HEK293T (cell line): ENCODE measurements around the gene KDM8.

Experiments
- CTCF ChIA-PET: fragments of 350-600 bp; formaldehyde crosslinking; extraction: SDS; loops from one replicate; lab custom pipeline; 2021; ENCODE audit warnings: antibody characterized with exemption, inconsistent platforms; lab: Yijun Ruan, JAX
- POLR2A ChIA-PET: fragments of 350-600 bp; formaldehyde crosslinking; extraction: SDS; loops from one replicate; lab custom pipeline; 2020; ENCODE audit warnings: antibody characterized with exemption, inconsistent platforms; lab: Yijun Ruan, JAX
- DNase-seq: peaks from one replicate; pipeline ENCODE4 v3.0.0; 2012; ENCODE audit warnings: mixed read lengths; ENCODE audit errors: extremely low spot score
- ARNT ChIP-seq: fragments of 450-650 bp; IDR thresholded peaks from 2 replicates; pipeline ENCODE4 v1.6.1; 2017; ENCODE audit warnings: mild to moderate bottlenecking
- BHLHE40 ChIP-seq: fragments of 450-650 bp; IDR thresholded peaks from 2 replicates; pipeline ENCODE4 v1.6.1; 2016; ENCODE audit warnings: mild to moderate bottlenecking, moderate library complexity, borderline replicate concordance
- CTBP1 ChIP-seq: fragments of 450-650 bp; IDR thresholded peaks from 2 replicates; pipeline ENCODE4 v1.6.1; 2016; ENCODE audit warnings: borderline replicate concordance
- ELF4 ChIP-seq: fragments of 450-650 bp; IDR thresholded peaks from 2 replicates; pipeline ENCODE4 v1.6.1; 2017; ENCODE audit warnings: antibody characterized with exemption
- FOXA1 ChIP-seq: fragments of 450-650 bp; IDR thresholded peaks from 2 replicates; pipeline ENCODE4 v1.6.1; 2016; ENCODE audit warnings: mild to moderate bottlenecking
- FOXK2 ChIP-seq: fragments of 450-650 bp; IDR thresholded peaks from 2 replicates; pipeline ENCODE4 v1.6.1; 2016; ENCODE audit warnings: mild to moderate bottlenecking
- FOXM1 ChIP-seq: fragments of 450-650 bp; IDR thresholded peaks from 2 replicates; pipeline ENCODE4 v1.6.1; 2017; ENCODE audit warnings: mild to moderate bottlenecking, borderline replicate concordance
- HDGF ChIP-seq: fragments of 450-650 bp; IDR thresholded peaks from 2 replicates; pipeline ENCODE4 v1.6.1; 2017; ENCODE audit warnings: antibody characterized with exemption, borderline replicate concordance
- L3MBTL2 ChIP-seq: fragments of 450-650 bp; conservative IDR thresholded peaks from 2 replicates; pipeline ENCODE4 v1.6.1; 2016; ENCODE audit warnings: mild to moderate bottlenecking
- LEF1 ChIP-seq: fragments of 450-650 bp; IDR thresholded peaks from 2 replicates; pipeline ENCODE4 v1.6.1; 2017; ENCODE audit warnings: mild to moderate bottlenecking, borderline replicate concordance
- NFRKB ChIP-seq: fragments of 450-650 bp; IDR thresholded peaks from 2 replicates; pipeline ENCODE4 v1.6.1; 2016; ENCODE audit warnings: mild to moderate bottlenecking, moderate library complexity
- PKNOX1 ChIP-seq: fragments of 450-650 bp; IDR thresholded peaks from 2 replicates; pipeline ENCODE4 v1.6.1; 2016
- SP1 ChIP-seq: fragments of 450-650 bp; IDR thresholded peaks from 2 replicates; pipeline ENCODE4 v1.6.1; 2017
- SUZ12 ChIP-seq: fragments of 450-650 bp; IDR thresholded peaks from 2 replicates; pipeline ENCODE4 v1.6.1; 2016; ENCODE audit warnings: mild to moderate bottlenecking
- TARDBP ChIP-seq: fragments of 450-650 bp; IDR thresholded peaks from 2 replicates; pipeline ENCODE4 v1.6.1; 2016
- ZNF384 ChIP-seq: fragments of 450-650 bp; IDR thresholded peaks from 2 replicates; pipeline ENCODE4 v1.6.1; 2016

Gene KDM8

GRCh38 chr16:27231692-27232060, 28.4 kb downstream of the KDM8 start:
- no peak for DNase-seq
- CTCF ChIA-PET: no interaction called here
- POLR2A ChIA-PET: no interaction called here
- TF ChIP-seq ELF4: no peak
- TF ChIP-seq HDGF: no peak
- no peak for TF ChIP-seq FOXA1
- TF ChIP-seq ARNT: no peak
- TF ChIP-seq LEF1: no peak
- no peak for TF ChIP-seq L3MBTL2
- no peak for TF ChIP-seq SUZ12
- no peak for TF ChIP-seq FOXM1
- TF ChIP-seq CTBP1: no peak
- TF ChIP-seq TARDBP: no peak
- no peak for TF ChIP-seq BHLHE40
- no peak for TF ChIP-seq PKNOX1
- TF ChIP-seq SP1: no peak
- TF ChIP-seq ZNF384: no peak
- TF ChIP-seq FOXK2: no peak
- no peak for TF ChIP-seq NFRKB

- POLR2A ChIA-PET: no interaction called here
- CTCF ChIA-PET: no interaction called here
- no peak for TF ChIP-seq ARNT
- TF ChIP-seq PKNOX1: no peak
- no peak for TF ChIP-seq ZNF384
- TF ChIP-seq BHLHE40: no peak
- no peak for TF ChIP-seq SUZ12
- no peak for TF ChIP-seq CTBP1
- TF ChIP-seq FOXM1: no peak
- TF ChIP-seq LEF1: no peak
- no peak for TF ChIP-seq TARDBP
- no peak for TF ChIP-seq ELF4
- TF ChIP-seq HDGF: no peak
- TF ChIP-seq FOXA1: no peak
- DNase-seq: no peak
These were observed 29.0 kb downstream of the KDM8 start for GRCh38 chr16:27232061-27232900.

GRCh38 chr16:27232901-27233625, 29.7 kb downstream of the KDM8 start:
- no peak for DNase-seq
- CTCF ChIA-PET: no interaction called here
- POLR2A ChIA-PET: no interaction called here
- no peak for TF ChIP-seq FOXK2
- no peak for TF ChIP-seq FOXM1
- no peak for TF ChIP-seq SP1
- no peak for TF ChIP-seq L3MBTL2
- no peak for TF ChIP-seq ZNF384
- no peak for TF ChIP-seq TARDBP
- TF ChIP-seq HDGF: no peak
- no peak for TF ChIP-seq BHLHE40
- TF ChIP-seq CTBP1: no peak
- no peak for TF ChIP-seq ARNT
- no peak for TF ChIP-seq ELF4
- TF ChIP-seq NFRKB: no peak
- no peak for TF ChIP-seq PKNOX1
- TF ChIP-seq FOXA1: no peak

GRCh38 chr16:27233731-27234130, 30.4 kb downstream of the KDM8 start:
- CTCF ChIA-PET: interaction anchor here (1.1 to 1.2 kb wide), 2 partner anchors 16 to 24 kb away, joined by 3 to 4 read pairs; no protein-coding TSS in a partner anchor
- no peak for DNase-seq
- POLR2A ChIA-PET: no interaction called here

GRCh38 chr16:27234171-27234570, 30.8 kb downstream of the KDM8 start:
- no peak for TF ChIP-seq SP1
- no peak for TF ChIP-seq FOXA1
- TF ChIP-seq LEF1: no peak
- TF ChIP-seq L3MBTL2: no peak
- TF ChIP-seq ZNF384: no peak
- TF ChIP-seq FOXK2: no peak
- no peak for TF ChIP-seq HDGF
- no peak for TF ChIP-seq CTBP1
- TF ChIP-seq BHLHE40: no peak
- no peak for TF ChIP-seq NFRKB
- no peak for TF ChIP-seq FOXM1
- TF ChIP-seq TARDBP: no peak
- no peak for TF ChIP-seq SUZ12
- POLR2A ChIA-PET: no interaction called here
- CTCF ChIA-PET: interaction anchor here (1.0 to 1.6 kb wide), 4 partner anchors 9 to 25 kb away, joined by 3 to 10 read pairs (median 4); no protein-coding TSS in a partner anchor
- DNase-seq: no peak

More at GRCh38 chr16:27233731-27234130, 30.4 kb downstream of the KDM8 start:
- TF ChIP-seq FOXA1: no peak
- no peak for TF ChIP-seq LEF1
- TF ChIP-seq ARNT: no peak
- TF ChIP-seq FOXM1: no peak
- TF ChIP-seq CTBP1: no peak
- TF ChIP-seq ZNF384: no peak
- no peak for TF ChIP-seq ELF4
- TF ChIP-seq TARDBP: no peak
- TF ChIP-seq SP1: no peak
- no peak for TF ChIP-seq FOXK2
